WTC11 (cell line): ENCODE results near the gene KRT76. TPM values are rescaled to one million over a fixed set of nuclear protein-coding genes. Genes with fewer than 3 reads are reported as not detected.

Source experiments
- ATAC-seq: fragments of 200-7000 bp; cut with Tn5 transposase; 2 replicates; pipeline ENCODE4 v1.10.0; 2021; ENCODE audit warnings: mild to moderate bottlenecking, moderate library complexity
- CTCF ChIA-PET: fragments of 300-600 bp; sonication (Branson Sonifier 250); formaldehyde crosslinking; loops from one replicate; lab custom pipeline; 2021; ENCODE audit warnings: antibody characterized with exemption; lab: Charles Lee
- POLR2A ChIA-PET: fragments of 350-600 bp; sonication (Branson Sonifier 250); formaldehyde crosslinking; loops from one replicate; lab custom pipeline; 2021; ENCODE audit warnings: antibody characterized with exemption; lab: Charles Lee
- DNase-seq: peaks from one replicate; pipeline ENCODE4 v3.0.0; 2021; ENCODE audit warnings: low spot score
- H3K27ac Mint-ChIP-seq: 2 replicates; pipeline ENCODE4 v1.8.0; 2021; ENCODE audit warnings: mixed read lengths
- H3K27me3 Mint-ChIP-seq: 2 replicates; pipeline ENCODE4 v1.8.0; 2021; ENCODE audit warnings: low read depth, mild to moderate bottlenecking, moderate library complexity, mixed read lengths
- H3K36me3 Mint-ChIP-seq: 2 replicates; pipeline ENCODE4 v1.8.0; 2021; ENCODE audit warnings: mixed read lengths
- H3K4me1 Mint-ChIP-seq: 2 replicates; pipeline ENCODE4 v1.8.0; 2022; ENCODE audit warnings: mixed read lengths
- H3K4me3 Mint-ChIP-seq: 2 replicates; pipeline ENCODE4 v1.8.0; 2021; ENCODE audit warnings: mild to moderate bottlenecking, moderate library complexity, mixed read lengths
- H3K9me3 Mint-ChIP-seq: 2 replicates; pipeline ENCODE4 v1.8.0; 2021; ENCODE audit warnings: mixed read lengths
- ARID4B ChIP-seq: sonication (generic); formaldehyde crosslinking; IDR thresholded peaks from 2 replicates; pipeline ENCODE4 v1.8.0; 2023; ENCODE audit warnings: missing genetic modification reagents, mild to moderate bottlenecking, borderline replicate concordance
- ATF6 ChIP-seq: sonication (generic); formaldehyde crosslinking; IDR thresholded peaks from 2 replicates; pipeline ENCODE4 v1.8.1; 2023; ENCODE audit warnings: mild to moderate bottlenecking, missing genetic modification reagents
- E2F1 ChIP-seq: sonication (generic); formaldehyde crosslinking; IDR thresholded peaks from 2 replicates; pipeline ENCODE4 v1.8.0; 2022; ENCODE audit warnings: mild to moderate bottlenecking, missing genetic modification reagents
- EMX1 ChIP-seq: fragments of 250-450 bp; sonication (Bioruptor Pico); IDR thresholded peaks from 2 replicates; pipeline ENCODE4 v1.8.0; 2021; ENCODE audit warnings: mild to moderate bottlenecking
- FOXJ3 ChIP-seq: sonication (generic); formaldehyde crosslinking; IDR thresholded peaks from 2 replicates; pipeline ENCODE4 v1.9.0; 2021; ENCODE audit warnings: missing genetic modification reagents, mild to moderate bottlenecking, borderline replicate concordance
- FOXP1 ChIP-seq: sonication (generic); formaldehyde crosslinking; IDR thresholded peaks from 2 replicates; pipeline ENCODE4 v1.8.0; 2022; ENCODE audit warnings: missing genetic modification reagents, mild to moderate bottlenecking, moderate library complexity, borderline replicate concordance
- NFATC4 ChIP-seq: fragments of 250-450 bp; sonication (Bioruptor Pico); IDR thresholded peaks from 2 replicates; pipeline ENCODE4 v1.9.0; 2021; ENCODE audit warnings: mild to moderate bottlenecking
- PRRX2 ChIP-seq: fragments of 250-450 bp; sonication (Bioruptor Pico); IDR thresholded peaks from 2 replicates; pipeline ENCODE4 v1.8.0; 2021; ENCODE audit warnings: mild to moderate bottlenecking
- TCF7 ChIP-seq: sonication (generic); formaldehyde crosslinking; IDR thresholded peaks from 2 replicates; pipeline ENCODE4 v1.8.0; 2022; ENCODE audit warnings: mild to moderate bottlenecking, low read depth, missing genetic modification reagents, moderate library complexity
- TEAD1 ChIP-seq: sonication (generic); formaldehyde crosslinking; IDR thresholded peaks from 2 replicates; pipeline ENCODE4 v1.8.0; 2022; ENCODE audit warnings: mild to moderate bottlenecking, missing genetic modification reagents
- TEAD4 ChIP-seq: sonication (generic); formaldehyde crosslinking; IDR thresholded peaks from 2 replicates; pipeline ENCODE4 v1.8.0; 2022; ENCODE audit warnings: mild to moderate bottlenecking, missing genetic modification reagents
- ZNF263 ChIP-seq: sonication (generic); formaldehyde crosslinking; IDR thresholded peaks from 2 replicates; pipeline ENCODE4 v1.8.1; 2022; ENCODE audit warnings: low read depth, mild to moderate bottlenecking, moderate library complexity, missing genetic modification reagents
- ZNF425 ChIP-seq: fragments of 250-450 bp; sonication (Bioruptor Pico); conservative IDR thresholded peaks from 2 replicates; pipeline ENCODE4 v1.9.0; 2021; ENCODE audit warnings: mild to moderate bottlenecking
- ZNF532 ChIP-seq: fragments of 250-450 bp; sonication (Bioruptor Pico); IDR thresholded peaks from 2 replicates; pipeline ENCODE4 v1.9.0; 2021; ENCODE audit warnings: mild to moderate bottlenecking, borderline replicate concordance
- ZNF671 ChIP-seq: fragments of 250-450 bp; sonication (Bioruptor Pico); IDR thresholded peaks from 2 replicates; pipeline ENCODE4 v1.8.0; 2021; ENCODE audit warnings: mild to moderate bottlenecking
- total RNA-seq: library from RNA; stranded (reverse); gene quantifications from 3 replicates; pipeline ENCODE4 v1.2.3, GENCODE V29; 2021
- TF ChIP-seq, protein P1 (sequence below): sonication (generic); formaldehyde crosslinking; IDR thresholded peaks from 2 replicates; pipeline ENCODE4 v1.8.0; 2022; ENCODE audit warnings: mild to moderate bottlenecking, missing genetic modification reagents
- TF ChIP-seq, protein P2 (sequence below): fragments of 200-600 bp; IDR thresholded peaks from 2 replicates; pipeline ENCODE4 v1.8.0; 2022; ENCODE audit warnings: antibody characterized with exemption
- TF ChIP-seq, protein P3 (sequence below): sonication (generic); formaldehyde crosslinking; IDR thresholded peaks from 2 replicates; pipeline ENCODE4 v1.8.1; 2023; ENCODE audit warnings: mild to moderate bottlenecking, missing genetic modification reagents

The KRT76 gene
- total RNA-seq, 1 experiment from 2014 or later, result not detected

DNA sequence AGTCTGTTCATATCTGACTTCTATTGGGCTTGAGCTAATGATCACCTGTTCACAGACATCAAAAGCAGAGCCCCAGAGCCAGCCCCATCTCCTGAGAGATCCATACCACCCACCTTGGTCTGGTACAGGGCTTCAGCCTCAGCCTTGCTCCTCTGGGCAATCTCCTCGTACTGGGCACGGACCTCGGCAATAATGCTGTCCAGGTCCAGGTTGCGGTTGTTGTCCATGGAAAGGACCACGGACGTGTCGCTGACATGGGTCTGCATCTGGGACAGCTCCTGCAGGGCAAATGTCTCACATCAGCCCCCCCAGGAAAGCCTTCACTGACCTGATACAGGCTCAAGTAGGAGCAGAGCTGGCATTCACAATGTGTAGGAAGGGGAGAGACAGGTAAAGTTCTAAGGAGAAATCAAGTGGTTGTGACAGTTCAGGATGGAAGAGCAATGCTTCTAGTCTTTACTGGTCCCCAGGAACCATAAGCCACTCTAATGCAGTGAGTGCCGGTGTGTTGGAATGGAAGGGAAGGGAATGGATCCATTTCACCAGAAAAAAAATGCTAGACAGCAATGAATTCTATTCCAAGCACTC is 31.5 kb upstream of the KRT76 start:
- ATAC-seq, result no peak
- no peak overlapping the region for H3K27ac Mint-ChIP-seq
- no peaks in the 10 kb centered on the region for H3K36me3 Mint-ChIP-seq
- H3K9me3 Mint-ChIP-seq, result no peaks in the 10 kb centered on the region
- no peak for DNase-seq
- peaks cover 22% of the 10 kb centered on the region for H3K4me1 Mint-ChIP-seq
- H3K4me3 Mint-ChIP-seq, result no peak overlapping the region
- CTCF ChIA-PET, result interaction anchor here (1.9 kb wide), 1 partner anchor 62 kb away, joined by 13 read pairs; no protein-coding TSS in a partner anchor
- POLR2A ChIA-PET, result no interaction called here
- H3K27me3 Mint-ChIP-seq, result peaks cover 2% of the 10 kb centered on the region; the same call in 1 of the 2 replicates
- TF ChIP-seq ZNF671, result no peak
- TF ChIP-seq EMX1 (CRISPR knock-in tag), result no peak
- no peak for TF ChIP-seq FOXP1 (CRISPR knock-in tag)
- no peak for TF ChIP-seq FOXJ3 (CRISPR knock-in tag)
- no peak for TF ChIP-seq ZNF532 (CRISPR knock-in tag)
- TF ChIP-seq, protein P1, sequence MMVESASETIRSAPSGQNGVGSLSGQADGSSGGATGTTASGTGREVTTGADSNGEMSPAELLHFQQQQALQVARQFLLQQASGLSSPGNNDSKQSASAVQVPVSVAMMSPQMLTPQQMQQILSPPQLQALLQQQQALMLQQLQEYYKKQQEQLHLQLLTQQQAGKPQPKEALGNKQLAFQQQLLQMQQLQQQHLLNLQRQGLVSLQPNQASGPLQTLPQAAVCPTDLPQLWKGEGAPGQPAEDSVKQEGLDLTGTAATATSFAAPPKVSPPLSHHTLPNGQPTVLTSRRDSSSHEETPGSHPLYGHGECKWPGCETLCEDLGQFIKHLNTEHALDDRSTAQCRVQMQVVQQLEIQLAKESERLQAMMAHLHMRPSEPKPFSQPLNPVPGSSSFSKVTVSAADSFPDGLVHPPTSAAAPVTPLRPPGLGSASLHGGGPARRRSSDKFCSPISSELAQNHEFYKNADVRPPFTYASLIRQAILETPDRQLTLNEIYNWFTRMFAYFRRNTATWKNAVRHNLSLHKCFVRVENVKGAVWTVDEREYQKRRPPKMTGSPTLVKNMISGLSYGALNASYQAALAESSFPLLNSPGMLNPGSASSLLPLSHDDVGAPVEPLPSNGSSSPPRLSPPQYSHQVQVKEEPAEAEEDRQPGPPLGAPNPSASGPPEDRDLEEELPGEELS, result no peak
- TF ChIP-seq, protein P2, sequence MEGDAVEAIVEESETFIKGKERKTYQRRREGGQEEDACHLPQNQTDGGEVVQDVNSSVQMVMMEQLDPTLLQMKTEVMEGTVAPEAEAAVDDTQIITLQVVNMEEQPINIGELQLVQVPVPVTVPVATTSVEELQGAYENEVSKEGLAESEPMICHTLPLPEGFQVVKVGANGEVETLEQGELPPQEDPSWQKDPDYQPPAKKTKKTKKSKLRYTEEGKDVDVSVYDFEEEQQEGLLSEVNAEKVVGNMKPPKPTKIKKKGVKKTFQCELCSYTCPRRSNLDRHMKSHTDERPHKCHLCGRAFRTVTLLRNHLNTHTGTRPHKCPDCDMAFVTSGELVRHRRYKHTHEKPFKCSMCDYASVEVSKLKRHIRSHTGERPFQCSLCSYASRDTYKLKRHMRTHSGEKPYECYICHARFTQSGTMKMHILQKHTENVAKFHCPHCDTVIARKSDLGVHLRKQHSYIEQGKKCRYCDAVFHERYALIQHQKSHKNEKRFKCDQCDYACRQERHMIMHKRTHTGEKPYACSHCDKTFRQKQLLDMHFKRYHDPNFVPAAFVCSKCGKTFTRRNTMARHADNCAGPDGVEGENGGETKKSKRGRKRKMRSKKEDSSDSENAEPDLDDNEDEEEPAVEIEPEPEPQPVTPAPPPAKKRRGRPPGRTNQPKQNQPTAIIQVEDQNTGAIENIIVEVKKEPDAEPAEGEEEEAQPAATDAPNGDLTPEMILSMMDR, result no peak
- no peak for TF ChIP-seq ATF6 (CRISPR knock-in tag)
- TF ChIP-seq ZNF425 (CRISPR knock-in tag), result no peak
- TF ChIP-seq ZNF263 (CRISPR knock-in tag), result no peak
- TF ChIP-seq TEAD4 (CRISPR knock-in tag), result no peak
- no peak for TF ChIP-seq NFATC4 (CRISPR knock-in tag)
- no peak for TF ChIP-seq PRRX2 (CRISPR knock-in tag)
- TF ChIP-seq TEAD1 (CRISPR knock-in tag), result no peak
- no peak for TF ChIP-seq ARID4B (CRISPR knock-in tag)
- TF ChIP-seq TCF7 (CRISPR knock-in tag), result no peak
- TF ChIP-seq, protein P3, sequence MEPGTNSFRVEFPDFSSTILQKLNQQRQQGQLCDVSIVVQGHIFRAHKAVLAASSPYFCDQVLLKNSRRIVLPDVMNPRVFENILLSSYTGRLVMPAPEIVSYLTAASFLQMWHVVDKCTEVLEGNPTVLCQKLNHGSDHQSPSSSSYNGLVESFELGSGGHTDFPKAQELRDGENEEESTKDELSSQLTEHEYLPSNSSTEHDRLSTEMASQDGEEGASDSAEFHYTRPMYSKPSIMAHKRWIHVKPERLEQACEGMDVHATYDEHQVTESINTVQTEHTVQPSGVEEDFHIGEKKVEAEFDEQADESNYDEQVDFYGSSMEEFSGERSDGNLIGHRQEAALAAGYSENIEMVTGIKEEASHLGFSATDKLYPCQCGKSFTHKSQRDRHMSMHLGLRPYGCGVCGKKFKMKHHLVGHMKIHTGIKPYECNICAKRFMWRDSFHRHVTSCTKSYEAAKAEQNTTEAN (CRISPR knock-in tag), result no peak
- TF ChIP-seq E2F1 (CRISPR knock-in tag), result no peak
